ENCODE results near the gene KMT2D. TPM values are rescaled to one million over a fixed set of nuclear protein-coding genes. Genes with fewer than 3 reads are reported as not detected.
"Not testable (repeated sequence)": the region's sequence is repeated elsewhere in the genome, so short reads cannot be mapped to it uniquely, and the experiment has no call there.

Gene KMT2D
- total RNA-seq, 1 donor from 2014 or later = 19.0 TPM

DNA sequence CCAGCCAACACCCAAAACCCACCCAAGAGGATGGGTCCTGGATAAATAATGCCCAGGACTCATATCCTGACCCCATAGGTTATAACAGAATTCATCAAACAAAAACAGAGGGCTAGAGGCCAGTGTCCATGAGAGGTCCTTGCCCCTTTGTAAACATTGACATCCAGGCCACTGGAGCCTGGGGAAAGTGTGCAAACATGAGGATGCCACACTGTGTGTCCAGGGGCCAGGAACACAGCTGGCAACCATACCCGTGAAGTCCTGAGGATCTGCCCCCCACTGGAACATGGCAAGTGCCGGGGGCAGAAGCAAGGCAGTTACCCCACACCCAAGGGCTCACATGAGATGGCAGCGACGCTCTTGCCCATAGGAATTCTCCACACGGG is 4.2 kb upstream of the KMT2D start:
- Histone ChIP-seq H3F3A (ENCODE audit: low read depth) (peaks cover 12% of the 10 kb centered on the region), H3K4me2 (no peak overlapping the region), H4K20me1 (ENCODE audit: low read depth) (peaks cover under 1% of the 10 kb centered on the region), H3K9ac (no peak overlapping the region), H2AFZ (replicated peaks) (no peak overlapping the region), H3K79me2 (ENCODE audit: low read depth) (peaks cover 8% of the 10 kb centered on the region), H3K36me3 (no peaks in the 10 kb centered on the region), H3K4me3 (no peak overlapping the region), H3K9me3 (ENCODE audit: low read depth) (no peaks in the 10 kb centered on the region), H3K4me1 (peaks cover 5% of the 10 kb centered on the region), H3K27me3 (peaks cover 25% of the 10 kb centered on the region), H3K27ac (no peak overlapping the region)
- TF ChIP-seq EZH2 (IDR thresholded peaks at IDR 0.05) (no peak), EZH2phosphoT487 (IDR thresholded peaks at IDR 0.05) (no peak), CTCF (IDR thresholded peaks at IDR 0.05) (no peak)
- H3K27me3 Mint-ChIP-seq (ENCODE audit: insufficient read depth, low read depth) = peaks cover 17% of the 10 kb centered on the region
- H3K27ac Mint-ChIP-seq = no peak overlapping the region
- H3K4me3 Mint-ChIP-seq = no peak overlapping the region
- DNase-seq (ENCODE audit: low spot score) = no peak
- H3K9me3 Mint-ChIP-seq = no peaks in the 10 kb centered on the region
- H3K36me3 Mint-ChIP-seq = peaks cover 3% of the 10 kb centered on the region
- peaks cover 15% of the 10 kb centered on the region for H3K4me1 Mint-ChIP-seq

DNA sequence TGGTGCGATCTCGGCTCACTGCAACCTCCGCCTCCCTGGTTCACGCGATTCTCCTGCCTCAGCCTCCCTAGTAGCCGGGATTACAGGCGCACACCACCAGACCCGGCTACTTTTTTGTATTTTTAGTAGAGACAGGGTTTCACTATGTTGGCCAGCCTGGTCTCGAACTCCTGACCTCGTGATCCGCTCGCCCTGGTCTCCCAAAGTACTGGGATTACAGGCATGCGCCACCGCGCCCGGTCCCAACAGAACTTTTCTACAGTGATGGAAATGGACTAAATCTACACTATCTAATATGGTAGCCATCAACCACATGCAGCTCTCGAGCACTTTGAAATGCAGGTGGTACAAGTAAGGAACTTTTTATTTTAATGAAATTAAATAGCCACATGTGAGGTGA is 1.3 kb upstream of the KMT2D start:
- not testable (repeated sequence) for H2AFZ ChIP-seq (replicated peaks); H3K4me2 ChIP-seq; H3K27ac ChIP-seq; H3K9me3 Mint-ChIP-seq; H3K4me3 ChIP-seq; H3K27me3 ChIP-seq; H3K9me3 ChIP-seq (ENCODE audit: low read depth); H3K36me3 Mint-ChIP-seq; H3F3A ChIP-seq (ENCODE audit: low read depth); H3K9ac ChIP-seq; H3K36me3 ChIP-seq; H3K27ac Mint-ChIP-seq; DNase-seq (ENCODE audit: low spot score); H3K27me3 Mint-ChIP-seq (ENCODE audit: insufficient read depth, low read depth)
- Histone ChIP-seq H4K20me1 (ENCODE audit: low read depth) (peaks cover 29% of the 10 kb centered on the region), H3K4me1 (peaks cover 21% of the 10 kb centered on the region), H3K79me2 (ENCODE audit: low read depth) (peaks cover 37% of the 10 kb centered on the region)
- H3K4me1 Mint-ChIP-seq = peaks cover 30% of the 10 kb centered on the region
- H3K4me3 Mint-ChIP-seq = peak overlapping the region; percentile 96

DNA sequence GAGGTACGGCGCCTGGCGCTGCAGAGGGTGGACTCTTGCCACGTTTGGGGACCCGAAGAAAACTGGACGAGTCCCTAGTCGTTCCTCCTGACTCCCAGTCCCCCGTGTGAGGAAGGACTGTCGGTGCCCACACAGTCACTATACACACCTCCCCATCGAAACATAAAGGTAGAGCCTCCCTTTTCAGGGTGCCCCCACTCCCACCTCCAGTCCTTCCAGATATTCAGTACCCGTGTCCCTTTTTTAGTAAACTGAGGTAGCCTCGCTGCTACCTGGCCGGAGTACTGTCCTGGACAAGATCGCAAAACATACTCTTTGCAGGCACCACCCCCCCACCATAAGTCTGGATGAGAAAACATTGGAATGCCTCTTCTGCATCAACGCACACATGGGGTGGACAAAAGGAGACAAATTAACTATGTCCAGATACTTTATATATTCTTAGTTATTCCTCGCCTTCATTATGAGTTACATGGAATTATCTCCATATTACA is 610 bp upstream of the KMT2D start:
- Histone ChIP-seq H3F3A (ENCODE audit: low read depth) (peaks cover 5% of the 10 kb centered on the region), H3K4me3 (peak overlapping the region; percentile 95), H3K9me3 (ENCODE audit: low read depth) (no peaks in the 10 kb centered on the region), H3K79me2 (ENCODE audit: low read depth) (peaks cover 44% of the 10 kb centered on the region), H4K20me1 (ENCODE audit: low read depth) (peaks cover 36% of the 10 kb centered on the region), H3K27me3 (no peaks in the 10 kb centered on the region), H3K27ac (peak overlapping the region; percentile 42), H3K9ac (no peak overlapping the region), H3K4me1 (peaks cover 28% of the 10 kb centered on the region), H2AFZ (replicated peaks) (peak overlapping the region; percentile 94), H3K36me3 (no peaks in the 10 kb centered on the region), H3K4me2 (peak overlapping the region; percentile 94)
- peaks cover 6% of the 10 kb centered on the region for H3K36me3 Mint-ChIP-seq
- peaks cover 5% of the 10 kb centered on the region for H3K27me3 Mint-ChIP-seq (ENCODE audit: insufficient read depth, low read depth)
- peak; percentile 31 for DNase-seq (ENCODE audit: low spot score)
- peak overlapping the region; percentile 96 for H3K4me3 Mint-ChIP-seq
- no peaks in the 10 kb centered on the region for H3K9me3 Mint-ChIP-seq
- peak overlapping the region; percentile 99 for H3K27ac Mint-ChIP-seq
- TF ChIP-seq EZH2 (IDR thresholded peaks at IDR 0.05) (no peak), CTCF (IDR thresholded peaks at IDR 0.05) (no peak), EZH2phosphoT487 (IDR thresholded peaks at IDR 0.05) (no peak)
- peaks cover 38% of the 10 kb centered on the region for H3K4me1 Mint-ChIP-seq

GRCh38 chr12:49059299-49060171 is 1.1 kb downstream of the KMT2D start:
- H3K4me1 ChIP-seq = peaks cover 30% of the 10 kb centered on the region
- H3K4me3 ChIP-seq = peak overlapping the region; percentile 95
- H4K20me1 ChIP-seq (ENCODE audit: low read depth) = peaks cover 53% of the 10 kb centered on the region
- peak overlapping the region; percentile 94 for H3K4me2 ChIP-seq
- no peaks in the 10 kb centered on the region for H3K36me3 ChIP-seq
- no peaks in the 10 kb centered on the region for H3K9me3 ChIP-seq (ENCODE audit: low read depth)
- peak; percentile 76 for DNase-seq (ENCODE audit: low spot score)
- H3K27ac ChIP-seq = no peak overlapping the region
- peak overlapping the region; percentile 96 for H3K9ac ChIP-seq
- no peaks in the 10 kb centered on the region for H3K27me3 ChIP-seq
- TF ChIP-seq EZH2 (IDR thresholded peaks at IDR 0.05) (no peak), EZH2phosphoT487 (IDR thresholded peaks at IDR 0.05) (no peak), CTCF (IDR thresholded peaks at IDR 0.05) (no peak)
- no peaks in the 10 kb centered on the region for H3K9me3 Mint-ChIP-seq
- peak overlapping the region; percentile 97 for H3K27ac Mint-ChIP-seq
- peaks cover 6% of the 10 kb centered on the region for H3K27me3 Mint-ChIP-seq (ENCODE audit: insufficient read depth, low read depth)
- H3K4me1 Mint-ChIP-seq = peaks cover 49% of the 10 kb centered on the region
- peaks cover 10% of the 10 kb centered on the region for H3K36me3 Mint-ChIP-seq
- peaks cover 5% of the 10 kb centered on the region for H3F3A ChIP-seq (ENCODE audit: low read depth)
- peaks cover 60% of the 10 kb centered on the region for H3K79me2 ChIP-seq (ENCODE audit: low read depth)
- H3K4me3 Mint-ChIP-seq = peak overlapping the region; percentile 98
- H2AFZ ChIP-seq (replicated peaks) = peak overlapping the region; percentile 94
